CD4-positive, alpha-beta T cell treated with Interleukin-17A for 1 hour (primary cell): Measurements from ENCODE around the gene ARHGAP12.

Experiments
- DNase-seq: peaks from one replicate; pipeline ENCODE4 v3.0.0-alpha.2; 2020

The ARHGAP12 gene

GRCh38 chr10:31873724-31874123 lies 54.9 kb downstream of the ARHGAP12 start:
- DNase-seq = no peak

- no peak for DNase-seq
These were observed 57.2 kb downstream of the ARHGAP12 start for GRCh38 chr10:31871266-31872065.

GRCh38 chr10:31867646-31868045 lies 61.0 kb downstream of the ARHGAP12 start:
- no peak for DNase-seq

GRCh38 chr10:31866118-31866670 lies 62.4 kb downstream of the ARHGAP12 start:
- DNase-seq = no peak

GRCh38 chr10:31864834-31865518 lies 63.7 kb downstream of the ARHGAP12 start:
- DNase-seq = no peak

- no peak for DNase-seq
These were observed 73.6 kb downstream of the ARHGAP12 start for GRCh38 chr10:31855033-31855432.

- DNase-seq = no peak
These were observed 75.0 kb downstream of the ARHGAP12 start for GRCh38 chr10:31853629-31854028.

GRCh38 chr10:31851216-31851615 lies 77.4 kb downstream of the ARHGAP12 start:
- DNase-seq = no peak

GRCh38 chr10:31847515-31847914 lies 81.1 kb downstream of the ARHGAP12 start:
- no peak for DNase-seq

GRCh38 chr10:31838709-31839108 lies 89.9 kb downstream of the ARHGAP12 start:
- no peak for DNase-seq

- no peak for DNase-seq
These were observed 90.6 kb downstream of the ARHGAP12 start for GRCh38 chr10:31838065-31838464.

GRCh38 chr10:31836569-31837406 lies 91.8 kb downstream of the ARHGAP12 start:
- DNase-seq = no peak

- no peak for DNase-seq
These were observed 94.9 kb downstream of the ARHGAP12 start for GRCh38 chr10:31833753-31834152.

GRCh38 chr10:31832261-31832660 lies 96.4 kb downstream of the ARHGAP12 start:
- no peak for DNase-seq

- no peak for DNase-seq
These were observed 97.7 kb downstream of the ARHGAP12 start for GRCh38 chr10:31830887-31831286.

- no peak for DNase-seq
These were observed 98.9 kb downstream of the ARHGAP12 start for GRCh38 chr10:31829776-31830175.

- DNase-seq = no peak
These were observed 105.3 kb downstream of the ARHGAP12 start for GRCh38 chr10:31823358-31823757.

GRCh38 chr10:31822616-31823318 lies 105.9 kb downstream of the ARHGAP12 start:
- no peak for DNase-seq

GRCh38 chr10:31822150-31822549 lies 106.5 kb downstream of the ARHGAP12 start:
- no peak for DNase-seq

- no peak for DNase-seq
These were observed 107.8 kb downstream of the ARHGAP12 start for GRCh38 chr10:31820778-31821369.

GRCh38 chr10:31820096-31820495 lies 108.5 kb downstream of the ARHGAP12 start:
- DNase-seq = no peak

- no peak for DNase-seq
These were observed 109.2 kb downstream of the ARHGAP12 start for GRCh38 chr10:31819391-31819820.
